ENCODE measurements around the gene CCDC144A. TPM values are rescaled to one million over a fixed set of nuclear protein-coding genes. Genes with fewer than 3 reads are reported as not detected.
"Not testable (repeated sequence)": the region's sequence is repeated elsewhere in the genome, so short reads cannot be mapped to it uniquely, and the experiment has no call there.

CCDC144A gene
- 0.05 and 0.16 TPM in 2 replicates for total RNA-seq
- long read RNA-seq = 0 reads

DNA sequence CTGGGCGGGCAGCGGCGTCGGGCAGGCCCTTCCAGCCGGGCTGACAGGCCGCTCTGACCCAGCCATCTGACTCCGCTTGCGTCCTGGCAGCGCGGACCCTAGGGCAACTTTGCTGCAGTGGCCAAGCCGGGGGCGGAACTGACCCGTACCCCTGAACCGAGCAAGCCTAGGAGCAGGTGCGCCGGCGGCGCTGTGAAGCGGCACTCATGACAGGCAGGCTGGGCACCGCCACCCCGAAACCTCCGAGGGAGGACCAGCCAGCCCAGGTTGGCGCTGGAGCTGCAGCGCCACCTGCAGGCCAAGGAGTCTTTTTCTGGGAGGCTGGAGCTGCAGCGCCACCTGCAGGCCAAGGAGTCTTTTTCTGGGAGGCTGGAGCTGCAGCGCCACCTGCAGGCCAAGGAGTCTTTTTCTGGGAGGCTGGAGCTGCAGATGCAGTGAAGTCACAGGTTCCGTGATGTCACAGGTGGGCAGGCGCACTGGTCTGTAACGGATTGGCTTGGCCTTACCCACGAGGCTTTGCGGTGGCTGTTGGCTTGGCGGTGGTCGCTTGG is at the start of gene CCDC144A:
TSS of gene CCDC144A (plus strand) at position 511 of the 551 bp plus-strand sequence. CDS start 160 bp downstream, outside the sequence.
- H3K4me1 Mint-ChIP-seq (ENCODE audit: unreplicated experiment) = peaks cover 15% of the 10 kb centered on the region
- not testable (repeated sequence) for H3K9me3 Mint-ChIP-seq (ENCODE audit: unreplicated experiment); DNase-seq (ENCODE audit: extremely low spot score, unreplicated experiment); H3K4me3 Mint-ChIP-seq (ENCODE audit: unreplicated experiment); H3K27ac Mint-ChIP-seq (ENCODE audit: unreplicated experiment); H3K36me3 Mint-ChIP-seq (ENCODE audit: unreplicated experiment); H3K27me3 Mint-ChIP-seq (ENCODE audit: unreplicated experiment)
- peak; percentile 54 for TF ChIP-seq CTCF (IDR thresholded peaks at IDR 0.05)

DNA sequence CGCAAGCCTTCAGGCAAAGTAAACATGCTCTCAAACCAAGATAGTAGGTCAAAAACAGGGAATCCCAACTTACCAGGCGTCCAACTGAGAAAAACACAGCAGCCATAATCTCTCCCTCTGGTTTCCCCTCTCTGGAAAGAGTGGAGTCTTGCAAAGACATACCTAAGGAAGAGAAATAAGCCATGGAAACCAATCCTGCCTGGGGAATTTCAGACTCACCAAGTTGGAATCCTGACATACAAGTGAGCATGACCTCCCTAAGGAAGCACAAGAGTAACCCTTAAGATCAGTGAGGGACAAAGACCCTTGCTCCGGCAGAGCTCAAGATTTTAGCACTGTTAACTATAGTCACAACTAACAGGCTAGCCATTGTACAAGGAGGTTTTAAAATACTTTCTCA is 40.5 kb upstream of the CCDC144A start:
- H3K4me3 Mint-ChIP-seq (ENCODE audit: unreplicated experiment) = no peak overlapping the region
- H3K9me3 Mint-ChIP-seq (ENCODE audit: unreplicated experiment) = no peaks in the 10 kb centered on the region
- no peak for TF ChIP-seq CTCF (IDR thresholded peaks at IDR 0.05)
- H3K4me1 Mint-ChIP-seq (ENCODE audit: unreplicated experiment) = peaks cover 16% of the 10 kb centered on the region
- peaks cover 15% of the 10 kb centered on the region for H3K36me3 Mint-ChIP-seq (ENCODE audit: unreplicated experiment)
- H3K27ac Mint-ChIP-seq (ENCODE audit: unreplicated experiment) = no peak overlapping the region
- H3K27me3 Mint-ChIP-seq (ENCODE audit: unreplicated experiment) = peaks cover 4% of the 10 kb centered on the region
- no peak for DNase-seq (ENCODE audit: extremely low spot score, unreplicated experiment)

GRCh38 chr17:16652252-16652651 is 37.8 kb upstream of the CCDC144A start:
- Mint-ChIP-seq H3K4me1 (ENCODE audit: unreplicated experiment) (peaks cover 16% of the 10 kb centered on the region), H3K9me3 (ENCODE audit: unreplicated experiment) (no peaks in the 10 kb centered on the region), H3K27ac (ENCODE audit: unreplicated experiment) (no peak overlapping the region), H3K4me3 (ENCODE audit: unreplicated experiment) (peak overlapping the region; percentile 88), H3K36me3 (ENCODE audit: unreplicated experiment) (peaks cover 9% of the 10 kb centered on the region), H3K27me3 (ENCODE audit: unreplicated experiment) (peaks cover 15% of the 10 kb centered on the region)
- no peak for DNase-seq (ENCODE audit: extremely low spot score, unreplicated experiment)
- TF ChIP-seq CTCF (IDR thresholded peaks at IDR 0.05) = no peak

GRCh38 chr17:16652847-16653366 is 37.1 kb upstream of the CCDC144A start:
- H3K4me3 Mint-ChIP-seq (ENCODE audit: unreplicated experiment) = peak overlapping the region; percentile 88
- H3K27ac Mint-ChIP-seq (ENCODE audit: unreplicated experiment) = peak overlapping the region; percentile 84
- DNase-seq (ENCODE audit: extremely low spot score, unreplicated experiment) = no peak
- H3K9me3 Mint-ChIP-seq (ENCODE audit: unreplicated experiment) = no peaks in the 10 kb centered on the region
- H3K27me3 Mint-ChIP-seq (ENCODE audit: unreplicated experiment) = peaks cover 20% of the 10 kb centered on the region
- peaks cover 16% of the 10 kb centered on the region for H3K4me1 Mint-ChIP-seq (ENCODE audit: unreplicated experiment)
- TF ChIP-seq CTCF (IDR thresholded peaks at IDR 0.05) = no peak
- H3K36me3 Mint-ChIP-seq (ENCODE audit: unreplicated experiment) = peaks cover 9% of the 10 kb centered on the region

- Mint-ChIP-seq H3K4me3 (ENCODE audit: unreplicated experiment) (peak within 1 kb of the TSS; percentile 88), H3K9me3 (ENCODE audit: unreplicated experiment) (no peaks in the 10 kb centered on the region)
- TF ChIP-seq CTCF (IDR thresholded peaks at IDR 0.05) = no peak
These were observed 36.5 kb upstream of the CCDC144A start, which contains the start of gene ZNF624 for GRCh38 chr17:16653367-16654041. ZNF624 (minus strand) TSS chr17:16653850.

More at GRCh38 chr17:16653367-16654041, 36.5 kb upstream of the CCDC144A start, which contains the start of gene ZNF624:
- peaks cover 16% of the 10 kb centered on the region for H3K4me1 Mint-ChIP-seq (ENCODE audit: unreplicated experiment)
- peak within 1 kb of the TSS; percentile 84 for H3K27ac Mint-ChIP-seq (ENCODE audit: unreplicated experiment)
- H3K27me3 Mint-ChIP-seq (ENCODE audit: unreplicated experiment) = peaks cover 24% of the 10 kb centered on the region
- peaks cover 6% of the 10 kb centered on the region for H3K36me3 Mint-ChIP-seq (ENCODE audit: unreplicated experiment)
- DNase-seq (ENCODE audit: extremely low spot score, unreplicated experiment) = peak; percentile 97

Measured in osteocyte (in vitro differentiated cells).